Spleen (tissue), 11 donors: ENCODE results near the gene SNRNP70. TPM values are rescaled to one million over a fixed set of nuclear protein-coding genes. Genes with fewer than 3 reads are reported as not detected.
"Not testable (repeated sequence)": the region's sequence is repeated elsewhere in the genome, so short reads cannot be mapped to it uniquely, and the experiment has no call there.

Experiments
- DNase-seq: peaks from one replicate; pipeline ENCODE4 v3.0.0-alpha.2; 2020
- H3K27ac ChIP-seq, 8 donors: fragments of 200-600 bp; sonication (generic) in 7 of 8; 1 replicate in 4 of 8; 2 replicates in 4 of 8; pipeline versions ENCODE4 v1.5.0 to v1.8.0; 2016 to 2021; ENCODE audit warnings: inconsistent platforms in 4 of 8, mild to moderate bottlenecking in 4 of 8, moderate library complexity in 1 of 8
- H3K27me3 ChIP-seq, 7 donors: fragments of 200-600 bp; sonication (generic) in 6 of 7; replicated peaks in 1 of 7; 1 replicate in 4 of 7; 2 replicates in 3 of 7; pipeline versions ENCODE4 v1.5.0 to v1.8.0; 2016 to 2021; ENCODE audit warnings: inconsistent platforms in 3 of 7, mild to moderate bottlenecking in 1 of 7
- H3K36me3 ChIP-seq, 6 donors: fragments of 200-600 bp; sonication (generic) in 5 of 6; 1 replicate in 4 of 6; 2 replicates in 2 of 6; pipeline versions ENCODE4 v1.5.0 to v1.8.0; 2016 to 2021; ENCODE audit warnings: inconsistent platforms in 2 of 6
- H3K4me1 ChIP-seq, 6 donors: fragments of 200-600 bp; sonication (generic) in 5 of 6; 1 replicate in 3 of 6; 2 replicates in 3 of 6; pipeline versions ENCODE4 v1.5.0 to v1.8.0; 2016 to 2021; ENCODE audit warnings: inconsistent platforms in 3 of 6
- H3K4me3 ChIP-seq, 8 donors: fragments of 200-600 bp; sonication (generic) in 7 of 8; 1 replicate in 4 of 8; 2 replicates in 4 of 8; pipeline versions ENCODE4 v1.5.0 to v1.8.0; 2016 to 2021; ENCODE audit warnings: inconsistent platforms in 4 of 8, mild to moderate bottlenecking in 4 of 8, moderate library complexity in 2 of 8
- H3K9me3 ChIP-seq, 8 donors: fragments of 200-600 bp; sonication (generic) in 7 of 8; 1 replicate in 4 of 8; 2 replicates in 4 of 8; pipeline versions ENCODE4 v1.5.0 to v1.8.0; 2016 to 2021; ENCODE audit warnings: inconsistent platforms in 4 of 8
- CTCF ChIP-seq, 11 experiments: fragments of 200-600 bp in 7 of 11; fragments of 450-650 bp in 4 of 11; sonication (generic) in 4 of 11; IDR thresholded peaks in 8 of 11; conservative IDR thresholded peaks in 3 of 11; 1 replicate in 7 of 11; 2 replicates in 4 of 11; pipeline versions ENCODE4 v1.4.0 to v1.8.0; 2016 to 2021; ENCODE audit warnings: antibody characterized with exemption in 11 of 11, inconsistent platforms in 4 of 11, mild to moderate bottlenecking in 1 of 11
- POLR2A ChIP-seq, 3 donors: fragments of 450-650 bp; IDR thresholded peaks; one replicate each; pipeline ENCODE4 v1.5.1; 2017; ENCODE audit warnings: antibody characterized with exemption in 3 of 3, mild to moderate bottlenecking in 1 of 3
- POLR2AphosphoS5 ChIP-seq, 3 donors: sonication (generic); formaldehyde crosslinking; IDR thresholded peaks; one replicate each; pipeline ENCODE4 v1.5.1; 2017; ENCODE audit warnings: antibody characterized with exemption in 3 of 3
- WGBS, 5 donors: extraction: QIAGEN DNeasy Blood & Tissue Kit in 3 of 5; methylation state at CpG; one replicate each; pipeline versions ENCODE4 v1.1.5 to v1.1.7; 2013 to 2018; 5-methylcytosine and 5-hydroxymethylcytosine counted together
- intact Hi-C: fragments of 100-400 bp; cut with DNase I; formaldehyde crosslinking; loops from one replicate; pipeline ENCODE4 v1.15.0; 2023; ENCODE audit warnings: low total_unique reads
- polyA plus RNA-seq, 3 donors: library from polyadenylated mRNA; stranded (reverse); fragments of 200-250 nt; gene quantifications; one replicate each; pipeline ENCODE4 v1.2.1, GENCODE V29; 2013
- total RNA-seq, 7 donors: library from RNA; depleted of rRNA in 3 of 7; stranded (reverse); fragments of >200 nt in 3 of 7; fragmentation: NEBNext Ultra II Directional in 4 of 7; extraction: Animal tissue kit (Norgen Biotek cat#: 25700) in 4 of 7; gene quantifications; one replicate each; pipeline versions ENCODE4 v1.1.0 to v1.2.1, GENCODE V29; 2016 to 2021
- donor health status: healthy with polysubstance abuse.
- donor health status: DM: no; HTN: no; CAD: no; lungs with moderate emphysema.
- donor health status: DM: no; HTN: no; CAD: no.
- donor health status: Bipolar disorder and iron deficiency.
- donor health status: healthy.
- donor health status: DM: no; HTN: no; CAD: no.
- donor health status: DM: yes; HTN: yes; CAD: no.

SNRNP70 gene
- total and polyA plus RNA-seq, 10 donors: 198 to 559 (median 272) TPM

DNA sequence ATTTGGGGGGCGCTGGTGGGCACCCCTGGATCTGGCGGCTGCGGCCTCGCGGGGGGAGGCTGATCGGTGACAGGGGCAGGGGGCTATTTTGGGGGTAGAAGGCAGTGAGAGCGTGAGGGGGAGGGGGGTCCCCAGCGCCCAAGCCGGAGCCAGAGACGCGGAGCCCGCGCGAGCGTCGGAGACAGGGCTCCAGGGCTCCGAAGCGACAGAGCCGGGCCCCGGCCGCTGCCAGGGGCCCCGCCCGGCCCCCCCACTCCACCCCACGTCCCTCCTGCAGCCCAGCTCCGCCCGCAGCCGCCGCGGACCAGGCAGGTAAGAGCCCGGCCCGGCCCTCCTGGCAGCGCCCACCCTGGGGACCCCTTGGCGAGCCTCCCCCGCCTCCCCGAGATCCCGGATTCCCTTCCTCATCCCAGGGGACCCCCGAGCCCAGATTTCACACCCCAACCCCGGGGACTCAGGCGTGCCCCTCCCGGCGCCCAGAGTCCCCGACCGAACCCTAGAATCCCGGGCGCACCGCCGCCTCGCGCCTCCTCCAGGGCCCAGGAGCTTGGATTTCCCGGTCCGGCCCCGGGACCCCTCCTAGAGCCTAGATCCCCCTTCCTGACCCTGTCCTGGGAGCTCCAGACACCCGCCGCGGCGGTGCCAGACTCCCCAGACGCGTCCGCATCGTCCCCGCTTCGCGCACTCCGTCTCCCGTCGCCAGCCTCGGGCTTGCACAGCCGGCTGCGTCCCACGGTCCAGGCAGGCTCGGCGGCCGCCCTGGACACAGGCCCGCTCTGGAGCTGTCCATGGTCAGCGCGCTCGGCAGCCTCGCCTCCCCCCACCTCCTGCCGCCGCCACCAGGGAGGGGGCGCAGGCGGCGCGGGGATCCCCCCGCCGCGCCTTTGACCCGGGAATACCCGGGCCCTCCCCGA lies 34.4 kb downstream of the SNRNP70 start, which contains the start of gene PPFIA3:
PPFIA3 (plus strand) TSS at position 134 of the 914 bp plus-strand sequence. CDS start 8,330 bp downstream, outside the sequence.
- Histone ChIP-seq H3K4me3 (peak within 1 kb of the TSS; percentile 45 to 80 (median 56)), H3K9me3 (no peaks in the 10 kb centered on the region), H3K27ac (peak within 1 kb of the TSS; percentile 80 to 98 (median 95)), H3K4me1 (peaks cover 17 to 56% (median 36%) of the 10 kb centered on the region in 6 donors), H3K36me3 (no peaks in the 10 kb centered on the region), H3K27me3 (peaks cover 0 to 22% (median 12%) of the 10 kb centered on the region in 7 donors)
- 1 to 2% (median 1%) methylated on average over 40 to 90 of the region's 90 CpGs for WGBS, 5 donors
- intact Hi-C loops: no loop called here
- DNase-seq: peak; percentile 89
- TF ChIP-seq POLR2AphosphoS5 (IDR thresholded peaks at IDR 0.05) (peak in 2 of 3 donors; percentile 7 to 66), CTCF (IDR thresholded peaks at IDR 0.05 in 8 of 11, conservative IDR thresholded peaks at IDR 0.05 in 3 of 11) (no peak)

DNA sequence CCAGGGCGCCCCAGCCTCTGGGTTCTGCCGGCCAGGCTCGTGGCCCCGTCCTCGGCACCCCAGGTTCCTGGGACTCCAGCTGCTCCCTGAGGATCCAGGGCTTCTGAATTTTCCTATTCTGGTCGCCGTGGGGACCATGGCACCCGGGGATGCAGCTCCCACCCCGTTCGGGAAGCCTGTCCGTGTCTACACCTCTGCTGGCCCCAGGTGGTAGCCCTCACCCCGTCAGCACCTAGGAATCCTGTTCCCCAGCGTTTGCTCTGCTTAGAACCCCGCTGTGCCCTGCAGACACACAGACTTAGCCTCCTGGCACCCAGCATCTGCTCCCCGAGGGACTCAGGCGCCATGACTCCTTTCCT lies 35.1 kb downstream of the SNRNP70 start:
- Histone ChIP-seq H3K4me1 (peaks cover 17 to 50% (median 31%) of the 10 kb centered on the region in 6 donors), H3K9me3 (no peaks in the 10 kb centered on the region), H3K27ac (peak overlapping the region in 1 of 8 donors; percentile 95), H3K4me3 (peak overlapping the region; percentile 38 to 80 (median 56)), H3K36me3 (no peaks in the 10 kb centered on the region), H3K27me3 (peaks cover 0 to 22% (median 12%) of the 10 kb centered on the region in 7 donors)
- intact Hi-C loops: no loop called here
- WGBS, 5 donors: 20 to 53% (median 25%) methylated on average over 4 to 16 of the region's 16 CpGs
- no peak for DNase-seq
- TF ChIP-seq POLR2A (IDR thresholded peaks at IDR 0.05) (no peak), POLR2AphosphoS5 (IDR thresholded peaks at IDR 0.05) (no peak), CTCF (IDR thresholded peaks at IDR 0.05 in 8 of 11, conservative IDR thresholded peaks at IDR 0.05 in 3 of 11) (no peak)

DNA sequence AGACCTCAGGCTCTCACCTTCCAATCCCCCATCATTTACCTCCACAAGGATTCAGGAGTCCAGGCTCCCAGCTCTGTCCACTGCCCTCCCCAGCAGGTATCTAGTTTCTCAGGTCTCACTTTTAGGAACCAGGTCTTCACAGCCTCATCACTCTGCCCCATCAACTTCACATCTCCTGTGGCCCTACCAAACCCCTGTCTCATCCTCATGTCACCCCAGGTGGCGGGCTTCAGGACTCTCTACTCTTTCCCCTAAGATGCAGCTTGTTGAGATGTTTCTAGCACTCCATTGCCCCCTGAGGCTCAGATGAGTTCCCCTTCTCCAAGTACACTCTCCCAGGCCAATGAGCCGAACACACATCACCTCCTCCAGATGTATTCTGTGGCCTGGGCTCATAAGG lies 35.6 kb downstream of the SNRNP70 start:
- no peak overlapping the region for H3K27ac ChIP-seq
- peaks cover 17 to 44% (median 31%) of the 10 kb centered on the region in 6 donors for H3K4me1 ChIP-seq
- TF ChIP-seq CTCF (IDR thresholded peaks at IDR 0.05 in 8 of 11, conservative IDR thresholded peaks at IDR 0.05 in 3 of 11) (no peak), POLR2A (IDR thresholded peaks at IDR 0.05) (no peak), POLR2AphosphoS5 (IDR thresholded peaks at IDR 0.05) (no peak)
- DNase-seq: no peak
- no peaks in the 10 kb centered on the region for H3K9me3 ChIP-seq
- WGBS, 5 donors: 87 to 92% (median 90%) methylated on average over 2 of the region's 2 CpGs
- H3K36me3 ChIP-seq: no peaks in the 10 kb centered on the region
- no peak overlapping the region for H3K4me3 ChIP-seq
- H3K27me3 ChIP-seq: peaks cover 0 to 22% (median 12%) of the 10 kb centered on the region in 7 donors
- intact Hi-C loops: no loop called here

DNA sequence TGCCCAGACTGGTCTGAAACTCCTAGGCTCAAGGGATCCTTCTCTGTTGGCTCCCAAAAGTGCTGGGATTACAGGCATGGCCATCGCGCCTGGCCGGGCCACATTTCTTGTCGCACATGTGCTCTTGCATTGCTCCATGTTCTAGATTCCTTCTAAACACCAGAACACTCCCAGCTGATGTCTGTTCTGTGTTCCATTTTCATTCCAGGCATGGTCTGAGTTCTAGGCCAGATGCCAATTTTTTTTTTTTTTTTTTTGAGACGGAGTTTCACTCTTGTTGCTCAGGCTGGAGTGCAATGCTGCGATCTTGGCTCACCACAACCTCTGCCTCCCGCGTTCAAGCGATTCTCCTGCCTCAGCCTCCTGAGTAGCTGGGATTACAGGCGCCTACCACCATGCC lies 36.6 kb downstream of the SNRNP70 start:
- WGBS, 5 donors: 77 to 86% (median 80%) methylated on average over 10 of the region's 10 CpGs
- intact Hi-C loops, H3K27ac ChIP-seq, H3K4me3 ChIP-seq, H3K36me3 ChIP-seq, DNase-seq, H3K9me3 ChIP-seq: not testable (repeated sequence)
- Histone ChIP-seq H3K27me3 (peaks cover 0 to 22% (median 12%) of the 10 kb centered on the region in 7 donors), H3K4me1 (peaks cover 17 to 35% (median 29%) of the 10 kb centered on the region in 6 donors)

DNA sequence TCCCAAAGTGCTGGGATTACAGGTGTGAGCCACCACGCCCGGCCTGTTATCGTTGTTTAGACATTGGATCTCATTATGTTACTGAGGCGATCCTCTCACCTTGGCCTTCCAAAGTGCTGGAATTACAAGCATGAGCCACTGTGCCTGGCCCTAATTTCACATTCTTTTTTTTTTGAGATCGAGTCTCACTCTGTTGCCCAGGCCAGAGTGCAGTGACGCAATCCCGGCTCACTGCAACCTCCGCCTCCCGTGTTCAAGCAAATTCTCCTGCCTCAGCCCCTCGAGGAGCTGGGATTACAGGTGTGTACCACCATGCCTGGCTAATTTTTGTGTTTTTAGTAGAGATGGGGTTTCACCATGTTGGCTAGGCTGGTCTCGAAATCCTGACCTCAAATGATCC lies 38.0 kb downstream of the SNRNP70 start:
- 89 to 93% (median 90%) methylated on average over 11 of the region's 11 CpGs for WGBS, 5 donors
- peaks cover 12 to 33% (median 29%) of the 10 kb centered on the region in 6 donors for H3K4me1 ChIP-seq
- H3K27ac ChIP-seq, H3K9me3 ChIP-seq, H3K4me3 ChIP-seq, H3K36me3 ChIP-seq, DNase-seq, intact Hi-C loops: not testable (repeated sequence)
- peaks cover 0 to 22% (median 12%) of the 10 kb centered on the region in 7 donors for H3K27me3 ChIP-seq
